ENCODE data around the gene ROCK2.

ROCK2 gene

DNA sequence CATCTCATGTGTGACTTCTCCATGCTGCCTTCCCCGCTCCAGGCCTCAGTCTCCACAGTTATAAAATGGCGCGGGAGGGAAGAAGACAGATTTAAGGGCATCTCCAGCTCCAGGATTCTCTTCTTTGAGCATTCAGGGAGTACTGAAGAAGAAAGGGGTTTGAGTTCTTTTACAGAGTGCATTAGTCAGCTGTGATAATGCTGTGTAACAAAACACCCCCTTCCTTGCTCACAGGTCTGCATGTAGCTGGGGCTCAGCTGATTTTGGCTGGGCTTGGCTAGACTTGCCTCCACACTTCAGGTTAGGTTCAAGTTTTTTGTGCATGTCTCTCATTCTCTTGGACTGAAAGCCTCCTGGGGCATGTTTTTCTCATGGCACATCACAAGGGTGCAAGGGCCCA, 197.2 kb downstream of the ROCK2 start:
- TF ChIP-seq, protein P1, sequence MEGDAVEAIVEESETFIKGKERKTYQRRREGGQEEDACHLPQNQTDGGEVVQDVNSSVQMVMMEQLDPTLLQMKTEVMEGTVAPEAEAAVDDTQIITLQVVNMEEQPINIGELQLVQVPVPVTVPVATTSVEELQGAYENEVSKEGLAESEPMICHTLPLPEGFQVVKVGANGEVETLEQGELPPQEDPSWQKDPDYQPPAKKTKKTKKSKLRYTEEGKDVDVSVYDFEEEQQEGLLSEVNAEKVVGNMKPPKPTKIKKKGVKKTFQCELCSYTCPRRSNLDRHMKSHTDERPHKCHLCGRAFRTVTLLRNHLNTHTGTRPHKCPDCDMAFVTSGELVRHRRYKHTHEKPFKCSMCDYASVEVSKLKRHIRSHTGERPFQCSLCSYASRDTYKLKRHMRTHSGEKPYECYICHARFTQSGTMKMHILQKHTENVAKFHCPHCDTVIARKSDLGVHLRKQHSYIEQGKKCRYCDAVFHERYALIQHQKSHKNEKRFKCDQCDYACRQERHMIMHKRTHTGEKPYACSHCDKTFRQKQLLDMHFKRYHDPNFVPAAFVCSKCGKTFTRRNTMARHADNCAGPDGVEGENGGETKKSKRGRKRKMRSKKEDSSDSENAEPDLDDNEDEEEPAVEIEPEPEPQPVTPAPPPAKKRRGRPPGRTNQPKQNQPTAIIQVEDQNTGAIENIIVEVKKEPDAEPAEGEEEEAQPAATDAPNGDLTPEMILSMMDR (conservative IDR thresholded peaks at IDR 0.05; ENCODE audit: low read depth), result no peak
- H3K27ac ChIP-seq, result no peak overlapping the region
- ChIA-PET CTCF (no interaction called here), POLR2A (ENCODE audit: low non-redundant PET) (interaction anchor here (1.1 kb wide), 1 partner anchor 15 kb away, joined by 3 read pairs; a partner anchor contains a TSS)
- no peak for DNase-seq (ENCODE audit: low spot score)

DNA sequence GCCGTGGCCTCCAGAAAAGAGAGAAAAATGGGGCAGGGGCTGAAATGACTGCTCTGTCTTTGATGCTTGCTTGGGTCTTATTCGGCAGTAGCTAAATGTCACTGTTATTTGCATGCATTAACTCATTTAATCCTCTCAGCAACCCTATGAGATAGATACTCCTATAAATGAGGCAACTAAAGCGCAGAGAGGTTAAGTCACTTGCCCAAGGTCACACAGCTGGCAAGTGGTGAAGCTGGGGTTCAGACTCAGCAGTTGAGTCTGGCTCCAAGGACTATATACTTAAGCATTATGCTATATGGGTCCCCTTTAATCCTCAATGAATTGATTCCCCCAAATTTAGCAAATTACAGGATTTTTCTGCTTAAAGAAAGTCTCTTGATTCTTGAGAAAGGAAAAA, 198.4 kb downstream of the ROCK2 start:
- H3K27ac ChIP-seq, result no peak overlapping the region
- POLR2A ChIA-PET (ENCODE audit: low non-redundant PET), result no interaction called here
- no peak for DNase-seq (ENCODE audit: low spot score)
- TF ChIP-seq, protein P1 (conservative IDR thresholded peaks at IDR 0.05; ENCODE audit: low read depth), result no peak
- CTCF ChIA-PET, result interaction anchor here (1.2 to 2.8 kb wide), 2 partner anchors 13 to 437 kb away, joined by 3 to 9 read pairs; a partner anchor contains a TSS

DNA sequence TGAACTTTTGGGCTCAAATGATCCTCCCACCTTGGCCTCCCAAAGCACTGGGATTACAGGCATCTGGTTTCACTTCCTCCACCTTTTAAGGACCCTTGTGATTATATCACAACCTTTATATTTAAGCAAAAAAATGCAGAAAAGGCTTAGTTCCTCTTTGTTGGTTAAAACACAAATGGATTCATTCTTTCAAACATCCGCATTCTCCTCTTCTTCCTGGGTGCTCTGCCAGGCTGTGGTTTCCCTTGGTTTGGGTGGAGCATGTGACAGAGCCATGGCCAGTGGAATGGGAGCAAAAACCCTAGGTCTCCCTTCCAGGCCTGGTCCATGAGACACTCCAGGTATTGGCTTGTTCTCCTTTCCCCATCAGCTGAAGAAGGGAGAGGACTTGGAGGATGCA, 199.1 kb downstream of the ROCK2 start:
- DNase-seq (ENCODE audit: low spot score), result no peak
- ChIA-PET CTCF (interaction anchor here (0.6 to 2.8 kb wide), 3 partner anchors 13 to 437 kb away, joined by 3 to 9 read pairs (median 3); a partner anchor contains a TSS), POLR2A (ENCODE audit: low non-redundant PET) (no interaction called here)
- TF ChIP-seq, protein P1 (conservative IDR thresholded peaks at IDR 0.05; ENCODE audit: low read depth), result no peak
- H3K27ac ChIP-seq, result no peak overlapping the region

DNA sequence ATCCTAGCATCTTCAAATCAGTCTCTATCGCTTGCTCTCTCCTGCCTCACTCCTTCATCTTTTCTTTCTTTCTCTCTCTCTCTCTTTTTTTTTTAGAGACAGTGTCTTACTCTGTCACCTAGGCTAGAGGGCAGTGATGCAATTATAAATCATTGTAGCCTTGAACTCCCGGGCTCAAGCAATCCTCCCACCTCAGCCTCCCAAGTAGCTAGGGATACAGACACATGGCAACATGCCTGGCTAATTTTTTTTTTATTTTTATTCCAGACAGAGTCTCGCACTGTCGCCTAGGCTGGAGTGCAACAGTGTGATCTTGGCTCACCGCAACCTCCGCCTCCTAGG, 199.7 kb downstream of the ROCK2 start:
- CTCF ChIA-PET, result interaction anchor here (0.6 to 2.8 kb wide), 4 partner anchors 12 to 438 kb away, joined by 3 to 9 read pairs (median 3); a partner anchor contains a TSS
- no peak for DNase-seq (ENCODE audit: low spot score)
- TF ChIP-seq, protein P1 (conservative IDR thresholded peaks at IDR 0.05; ENCODE audit: low read depth), result no peak
- POLR2A ChIA-PET (ENCODE audit: low non-redundant PET), result no interaction called here
- H3K27ac ChIP-seq, result no peak overlapping the region

DNA sequence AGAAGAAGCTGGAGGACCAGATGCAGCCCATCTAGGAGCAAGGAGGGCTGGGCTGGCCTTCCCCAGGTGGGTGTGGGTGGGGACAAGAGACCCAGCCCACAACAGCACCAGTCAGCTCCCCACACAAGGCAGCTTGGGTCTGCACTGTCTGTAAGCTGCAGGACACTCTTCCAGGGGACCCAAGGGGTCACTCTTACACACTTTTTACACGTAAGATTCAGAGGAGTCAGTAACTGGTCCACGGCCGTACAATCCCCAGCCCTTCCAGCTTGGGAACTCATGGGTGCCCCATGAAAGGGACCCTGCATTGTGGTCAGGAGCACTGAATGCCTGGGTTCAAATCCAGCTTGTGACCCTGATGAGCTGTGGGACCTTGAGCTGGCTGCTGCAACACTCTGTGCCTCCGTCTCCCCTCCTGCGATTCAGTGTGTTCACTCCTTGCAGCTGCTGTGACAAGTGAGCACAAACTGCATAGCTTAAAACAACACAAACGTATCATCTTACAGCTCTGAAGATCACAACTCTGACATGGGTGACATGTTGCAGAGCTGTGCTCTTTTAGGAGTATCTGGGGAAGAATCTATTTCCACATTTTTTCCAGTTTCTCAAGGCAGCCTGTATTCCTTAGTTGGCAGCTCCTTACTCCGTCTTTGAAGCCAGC, 200.2 kb downstream of the ROCK2 start:
- ChIA-PET POLR2A (ENCODE audit: low non-redundant PET) (no interaction called here), CTCF (interaction anchor here (0.5 to 2.8 kb wide), 4 partner anchors 11 to 535 kb away, joined by 3 to 9 read pairs (median 3); a partner anchor contains a TSS)

DNA sequence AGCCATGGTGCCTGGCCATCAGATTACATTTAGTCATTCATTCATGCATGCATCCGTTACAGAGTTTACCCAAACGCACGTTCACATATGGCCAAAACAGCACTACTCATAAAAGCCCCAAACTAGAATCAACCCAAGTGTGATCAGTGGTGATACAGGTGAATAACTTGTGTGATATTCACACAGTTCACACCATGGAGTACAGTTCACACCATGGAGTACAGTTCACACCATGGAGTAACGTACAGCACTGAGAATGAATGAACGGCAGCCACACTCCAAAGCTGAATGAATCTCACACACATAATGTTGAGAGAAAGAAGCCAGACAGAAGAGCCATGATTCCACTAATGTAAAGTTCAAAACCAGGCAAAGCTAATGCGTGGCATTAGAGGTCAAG, 201.4 kb downstream of the ROCK2 start:
- CTCF ChIA-PET, result no interaction called here
- POLR2A ChIA-PET (ENCODE audit: low non-redundant PET), result no interaction called here
- H3K27ac ChIP-seq, result no peak overlapping the region
- TF ChIP-seq, protein P1 (conservative IDR thresholded peaks at IDR 0.05; ENCODE audit: low read depth), result no peak
- DNase-seq (ENCODE audit: low spot score), result no peak

More for the DNA sequence above, 200.2 kb downstream of the ROCK2 start:
- TF ChIP-seq, protein P1 (conservative IDR thresholded peaks at IDR 0.05; ENCODE audit: low read depth), result no peak
- no peak overlapping the region for H3K27ac ChIP-seq
- no peak for DNase-seq (ENCODE audit: low spot score)
